ENCODE results near the gene SULT1A2.
"Not testable (repeated sequence)": the region's sequence is repeated elsewhere in the genome, so short reads cannot be mapped to it uniquely, and the experiment has no call there.

The SULT1A2 gene

DNA sequence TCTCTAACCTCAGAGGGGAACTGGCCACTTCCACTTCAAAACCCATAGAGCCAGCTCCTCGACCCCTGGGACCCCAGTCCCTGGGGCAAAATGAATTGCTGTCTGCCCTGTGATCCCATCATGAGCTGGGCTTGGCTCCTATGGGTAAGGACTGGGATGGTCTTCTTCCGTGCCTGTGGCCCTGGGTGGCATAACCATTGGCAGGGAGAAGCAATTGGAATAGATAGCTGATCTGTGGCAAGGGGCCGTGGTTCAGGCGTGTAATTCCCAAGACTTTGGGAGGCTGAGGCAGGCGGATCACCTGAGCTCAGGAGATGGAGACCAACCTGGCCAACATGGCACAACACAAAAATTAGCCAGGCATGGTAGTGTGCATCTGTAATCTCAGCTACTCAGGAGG, 4.3 kb downstream of the SULT1A2 start:
- no peak for DNase-seq (ENCODE audit: low read depth in 2 of 2, low spot score in 1 of 2)

GRCh38 chr16:28591355-28591754, 5.5 kb downstream of the SULT1A2 start:
- DNase-seq (ENCODE audit: low read depth in 2 of 2, low spot score in 1 of 2): no peak

GRCh38 chr16:28590384-28591340, 6.2 kb downstream of the SULT1A2 start:
- no peak for DNase-seq (ENCODE audit: low read depth in 2 of 2, low spot score in 1 of 2)

GRCh38 chr16:28589930-28590329, 6.9 kb downstream of the SULT1A2 start:
- no peak for DNase-seq (ENCODE audit: low read depth in 2 of 2, low spot score in 1 of 2)

DNA sequence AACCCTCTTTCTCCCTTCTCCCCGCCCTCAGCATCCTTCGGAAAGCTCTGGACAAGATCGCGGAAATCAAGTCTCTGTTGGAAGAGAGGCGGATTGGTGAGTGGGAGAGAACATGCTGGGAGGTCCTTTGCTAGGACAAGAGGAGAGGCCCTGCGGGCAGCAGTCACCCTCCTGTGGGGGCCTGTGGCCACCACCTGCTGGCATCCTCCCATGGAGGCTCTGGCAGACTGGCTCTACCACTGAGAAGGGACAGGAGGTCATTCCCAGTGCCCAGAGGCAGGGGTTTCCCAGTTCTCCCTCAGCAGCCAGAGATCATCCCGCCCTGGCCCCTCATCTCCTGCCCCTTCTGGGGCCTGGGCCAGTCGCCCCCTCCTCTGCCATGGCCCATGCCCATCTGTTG, 7.8 kb downstream of the SULT1A2 start:
- no peak for DNase-seq (ENCODE audit: low read depth in 2 of 2, low spot score in 1 of 2)

DNA sequence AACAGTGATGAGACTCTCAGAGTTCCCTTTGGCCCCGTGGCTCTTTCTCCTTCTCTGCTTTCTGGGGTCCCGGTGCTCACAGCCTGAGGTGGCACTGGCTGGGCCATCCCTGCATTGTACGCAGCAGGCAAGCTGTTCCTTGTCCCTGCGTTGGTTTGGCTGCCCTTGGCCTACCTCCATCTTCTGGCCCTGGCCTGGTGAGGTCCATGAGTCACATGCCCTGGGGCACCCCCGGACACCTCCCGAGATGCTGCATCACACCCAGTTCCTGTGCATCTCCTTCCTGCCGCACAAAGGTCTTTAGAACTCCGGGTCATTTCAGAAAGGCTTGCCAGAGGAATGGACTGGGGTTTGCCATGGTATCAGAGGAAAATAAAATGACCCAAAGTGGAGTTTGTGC, 9.5 kb downstream of the SULT1A2 start:
- DNase-seq (ENCODE audit: low read depth in 2 of 2, low spot score in 1 of 2): no peak

- DNase-seq (ENCODE audit: low read depth in 2 of 2, low spot score in 1 of 2): no peak
Measured at GRCh38 chr16:28586466-28586865, 10.4 kb downstream of the SULT1A2 start.

- DNase-seq (ENCODE audit: low read depth in 2 of 2, low spot score in 1 of 2): no peak
Measured at GRCh38 chr16:28585674-28586073, 11.2 kb downstream of the SULT1A2 start.

- DNase-seq (ENCODE audit: low read depth in 2 of 2, low spot score in 1 of 2): no peak
Measured at GRCh38 chr16:28580726-28581315, 16.0 kb downstream of the SULT1A2 start.

DNA sequence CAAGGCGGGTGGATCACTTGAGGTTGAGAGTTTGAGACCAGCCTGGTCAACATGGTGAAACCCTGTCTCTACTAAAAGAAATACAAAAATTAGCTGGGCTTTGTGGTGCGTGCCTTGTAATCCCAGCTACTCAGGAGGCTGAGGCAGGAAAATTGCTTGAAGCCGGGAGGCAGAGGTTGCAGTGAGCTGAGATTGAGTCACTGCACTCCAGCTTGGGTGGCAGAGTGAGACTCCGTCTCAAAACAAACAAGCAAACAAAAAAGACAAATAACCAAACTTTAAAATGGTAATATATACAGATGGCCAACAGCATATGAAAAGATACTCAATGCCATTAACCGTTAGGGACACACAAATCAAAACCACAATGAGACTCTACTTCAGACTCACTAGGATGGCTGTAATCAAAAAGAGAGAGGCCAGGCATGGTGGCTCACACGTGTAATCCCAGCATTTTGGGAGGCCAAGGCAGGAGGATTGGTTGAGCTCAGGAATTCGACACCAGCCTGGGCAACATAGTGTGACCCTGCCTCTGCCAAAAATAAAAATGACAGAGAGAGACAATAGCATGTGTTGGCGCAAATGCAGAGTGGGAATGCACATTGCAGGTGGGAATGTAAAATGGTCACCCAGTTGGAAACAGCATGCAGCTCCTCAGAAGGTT, 21.3 kb downstream of the SULT1A2 start:
- DNase-seq (ENCODE audit: low read depth in 2 of 2, low spot score in 1 of 2): no peak

DNA sequence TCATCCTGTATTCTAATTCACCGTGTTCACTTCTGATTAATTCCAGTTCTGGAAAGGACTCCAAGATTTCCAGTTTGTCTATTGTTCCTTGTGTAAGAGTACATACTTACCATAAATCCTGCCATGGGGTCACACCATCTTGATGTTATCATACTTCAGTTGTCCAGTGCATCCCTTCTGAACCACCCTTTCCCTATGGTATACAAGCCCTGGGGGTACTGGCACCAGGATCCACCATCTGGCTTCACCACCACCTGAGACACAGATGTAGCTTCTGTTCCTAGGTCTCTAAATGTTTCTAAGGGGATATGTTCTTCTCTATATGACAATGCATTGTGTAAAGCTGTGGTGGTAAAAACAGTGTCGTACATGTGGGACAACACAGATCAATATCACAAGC, 21.9 kb downstream of the SULT1A2 start:
- no peak for DNase-seq (ENCODE audit: low read depth in 2 of 2, low spot score in 1 of 2)

- no peak for DNase-seq (ENCODE audit: low read depth in 2 of 2, low spot score in 1 of 2)
Measured at GRCh38 chr16:28573738-28574718, 22.8 kb downstream of the SULT1A2 start.

DNA sequence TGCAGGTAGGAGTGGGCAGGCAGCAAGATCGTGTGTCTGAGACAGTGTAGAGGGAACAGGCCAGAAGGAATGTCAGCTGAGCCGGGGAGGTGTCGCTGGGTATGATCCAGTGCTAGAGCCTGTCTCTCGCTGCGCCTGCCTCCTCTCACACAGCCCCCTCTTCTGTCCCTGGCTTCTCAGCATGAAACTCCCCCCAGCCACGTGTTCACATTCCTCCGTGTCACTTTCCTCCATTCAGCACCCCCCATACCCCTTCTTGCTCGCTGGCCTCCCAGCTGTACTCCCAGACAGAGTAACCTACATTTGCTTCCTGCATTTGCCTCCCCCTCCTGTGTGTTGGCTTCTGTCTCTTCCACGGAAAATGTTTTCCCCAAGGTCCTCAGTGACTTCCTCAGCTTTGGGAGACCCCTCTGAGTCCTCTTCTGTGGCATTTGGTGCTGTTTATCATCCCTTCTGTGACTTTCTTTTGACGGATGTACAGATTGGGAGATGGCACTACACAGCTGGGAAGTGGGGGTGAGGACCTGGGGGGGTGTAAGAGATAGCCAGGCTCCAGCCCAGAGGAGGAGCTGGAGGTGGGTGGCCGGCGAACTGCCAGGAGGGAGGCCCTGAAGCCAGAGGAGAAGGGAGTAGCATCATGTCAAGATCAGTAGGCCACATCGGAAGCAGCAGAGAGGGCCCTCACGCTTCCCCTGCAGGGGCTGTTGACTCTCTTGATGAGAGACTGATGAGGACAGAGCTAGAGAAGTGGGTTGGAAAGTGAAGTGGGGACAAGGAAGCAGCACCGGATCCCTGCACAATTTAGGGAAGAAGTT, 23.9 kb downstream of the SULT1A2 start:
- no peak for DNase-seq (ENCODE audit: low read depth in 2 of 2, low spot score in 1 of 2)

- DNase-seq (ENCODE audit: low read depth in 2 of 2, low spot score in 1 of 2): no peak
Measured at GRCh38 chr16:28569968-28570752, 26.7 kb downstream of the SULT1A2 start.

DNA sequence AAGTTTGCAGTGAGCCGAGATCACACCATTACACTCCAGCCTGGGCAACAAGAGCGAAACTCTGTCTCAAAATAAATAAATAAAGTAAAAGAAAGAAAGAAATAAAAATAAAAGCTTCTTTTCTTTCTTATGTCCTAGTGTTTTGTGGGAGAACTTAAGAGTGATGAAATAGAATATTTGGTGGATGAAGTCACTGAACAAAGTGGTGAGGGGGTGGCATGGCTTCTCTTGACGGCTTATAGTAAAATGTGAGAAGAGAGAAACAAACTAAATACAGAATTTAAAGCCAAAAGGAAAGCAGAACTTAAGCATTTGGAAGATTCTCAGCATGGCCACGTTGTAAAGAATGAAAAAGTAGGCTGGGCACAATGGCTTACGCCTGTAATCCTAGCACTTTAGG, 27.8 kb downstream of the SULT1A2 start:
- DNase-seq (ENCODE audit: low read depth in 2 of 2, low spot score in 1 of 2): no peak

DNA sequence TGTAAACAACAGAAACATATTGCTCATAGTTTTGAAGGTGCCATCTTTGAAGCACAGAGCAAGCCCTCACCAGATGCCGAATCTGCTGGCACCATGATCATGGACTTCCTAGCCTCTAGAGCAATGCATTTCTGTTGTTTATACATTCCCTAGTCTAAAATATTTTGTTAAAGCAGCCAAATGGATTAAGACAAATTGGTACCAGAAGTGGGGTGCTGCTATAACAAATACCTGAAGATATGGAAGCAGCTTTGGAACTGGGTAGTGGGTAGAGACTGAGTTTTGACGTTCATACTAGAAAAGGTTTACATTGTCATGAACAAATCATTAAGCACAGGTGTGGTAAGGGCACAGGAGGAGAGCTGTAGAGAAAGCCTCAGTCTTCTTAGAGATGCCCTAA, 29.6 kb downstream of the SULT1A2 start:
- DNase-seq (ENCODE audit: low read depth in 2 of 2, low spot score in 1 of 2): no peak

DNA sequence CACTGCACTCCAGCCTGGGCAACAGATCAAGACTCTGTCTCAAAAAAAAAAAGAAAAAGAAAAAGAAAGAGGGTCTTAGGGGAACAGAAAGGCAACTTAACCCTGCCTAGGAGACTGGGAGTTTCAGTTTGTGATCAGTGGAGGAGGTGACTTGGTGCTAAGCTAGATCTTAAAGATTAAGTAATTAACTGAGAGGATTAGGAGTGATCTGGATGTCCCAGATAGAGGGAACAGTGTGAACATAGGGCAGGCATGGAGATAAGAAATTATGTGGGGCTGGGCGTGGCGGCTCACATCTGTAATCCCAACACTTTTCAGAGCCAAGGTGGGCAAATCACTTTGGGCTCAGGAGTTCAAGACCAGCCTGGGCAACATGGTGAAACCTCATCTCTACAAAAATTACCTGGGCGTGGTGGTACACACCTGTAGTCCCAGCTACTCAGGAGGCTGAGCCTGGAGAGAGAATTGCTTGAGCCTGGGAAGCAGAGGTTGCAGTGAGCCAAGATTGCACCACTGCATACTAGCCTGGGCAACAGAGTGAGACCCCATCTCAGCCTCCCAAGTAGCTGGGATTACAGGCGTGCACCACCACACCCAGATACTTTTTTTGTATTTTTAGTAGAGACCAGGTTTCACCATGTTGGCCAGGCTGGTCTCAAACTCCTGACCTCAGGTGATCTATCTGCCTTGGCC, 30.5 kb downstream of the SULT1A2 start:
- not testable (repeated sequence) for DNase-seq (ENCODE audit: low read depth in 2 of 2, low spot score in 1 of 2)

DNA sequence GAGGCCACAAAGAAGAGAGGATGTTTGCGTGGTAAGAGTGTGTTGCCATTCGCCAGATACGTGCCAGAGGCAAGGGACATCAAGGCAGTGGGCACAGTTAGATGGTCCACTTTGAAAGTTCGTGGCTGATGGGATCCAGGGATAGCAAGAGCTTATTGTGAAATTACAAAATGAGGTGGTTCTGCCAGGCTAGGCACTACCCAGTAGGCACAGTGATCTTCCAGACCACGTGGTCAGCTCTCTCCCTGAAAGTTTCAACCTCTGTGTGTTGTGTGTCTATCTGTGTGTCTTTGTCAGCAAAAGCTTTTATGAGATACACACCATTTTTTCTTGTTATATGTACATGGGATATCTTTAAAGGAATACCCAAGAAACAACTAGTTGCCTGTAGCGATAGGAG, 33.6 kb downstream of the SULT1A2 start:
- no peak for DNase-seq (ENCODE audit: low read depth in 2 of 2, low spot score in 1 of 2)

DNA sequence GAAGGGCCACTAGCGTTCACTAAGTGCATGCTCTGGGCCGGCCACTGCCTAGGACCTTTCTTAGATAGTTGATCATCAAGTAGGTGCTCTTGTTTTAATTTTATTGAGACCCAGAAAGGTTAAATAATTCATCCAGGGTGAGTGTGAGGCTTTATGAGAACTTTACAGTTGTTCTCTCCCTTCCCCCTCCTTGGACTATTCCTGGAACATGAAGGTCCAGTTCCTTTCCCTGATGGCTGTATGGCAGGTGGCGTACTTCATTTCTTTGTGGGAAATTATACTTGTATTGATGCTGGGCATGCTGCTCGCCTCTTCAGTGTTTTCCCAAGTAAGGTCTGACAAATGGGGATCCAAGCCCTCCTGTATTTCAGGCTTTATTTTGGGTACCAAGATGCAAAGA, 34.7 kb downstream of the SULT1A2 start:
- DNase-seq (ENCODE audit: low read depth in 2 of 2, low spot score in 1 of 2): no peak
